HG03342 (cell line): ENCODE data around the gene UPF1.
"Not testable (repeated sequence)": the region's sequence is repeated elsewhere in the genome, so short reads cannot be mapped to it uniquely, and the experiment has no call there.

ENCODE experiments used
- ATAC-seq: cut with Tn5 transposase; IDR thresholded peaks from one replicate; pipeline ENCODE4 v1.9.1; 2021; ENCODE audit warnings: mild to moderate bottlenecking, moderate library complexity; ENCODE audit not compliant: unreplicated experiment

UPF1 gene

GRCh38 chr19:18895038-18895823, 63.5 kb downstream of the UPF1 start:
- ATAC-seq: no peak

GRCh38 chr19:18895824-18896341, 64.1 kb downstream of the UPF1 start, which contains the start of gene CERS1:
CERS1 (minus strand) TSS chr19:18896158; CDS start chr19:18896072, 86 bp downstream.
- no peak for ATAC-seq

- no peak for ATAC-seq
Measured at GRCh38 chr19:18896421-18896841, 64.7 kb downstream of the UPF1 start.

GRCh38 chr19:18897094-18898029, 65.6 kb downstream of the UPF1 start:
- no peak for ATAC-seq

GRCh38 chr19:18898081-18898606, 66.4 kb downstream of the UPF1 start:
- ATAC-seq: no peak

- ATAC-seq: no peak
Measured at GRCh38 chr19:18898607-18899408, 67.0 kb downstream of the UPF1 start.

- ATAC-seq: no peak
Measured at GRCh38 chr19:18899624-18900560, 68.1 kb downstream of the UPF1 start.

GRCh38 chr19:18900700-18901481, 69.1 kb downstream of the UPF1 start:
- ATAC-seq: no peak

GRCh38 chr19:18901491-18901890, 69.7 kb downstream of the UPF1 start:
- ATAC-seq: no peak

GRCh38 chr19:18902519-18902918, 70.8 kb downstream of the UPF1 start:
- ATAC-seq: not testable (repeated sequence)

GRCh38 chr19:18903156-18904037, 71.6 kb downstream of the UPF1 start:
- no peak for ATAC-seq

GRCh38 chr19:18904334-18905057, 72.7 kb downstream of the UPF1 start:
- ATAC-seq: no peak

GRCh38 chr19:18905058-18905456, 73.3 kb downstream of the UPF1 start:
- no peak for ATAC-seq

GRCh38 chr19:18905513-18906236, 73.9 kb downstream of the UPF1 start:
- no peak for ATAC-seq

- ATAC-seq: no peak
Measured at GRCh38 chr19:18906605-18907519, 75.1 kb downstream of the UPF1 start.
